ENCODE data around the gene SPAG4.
A peak's percentile ranks its signal among the peaks of the same experiment; 100 is the strongest.

The SPAG4 gene

DNA sequence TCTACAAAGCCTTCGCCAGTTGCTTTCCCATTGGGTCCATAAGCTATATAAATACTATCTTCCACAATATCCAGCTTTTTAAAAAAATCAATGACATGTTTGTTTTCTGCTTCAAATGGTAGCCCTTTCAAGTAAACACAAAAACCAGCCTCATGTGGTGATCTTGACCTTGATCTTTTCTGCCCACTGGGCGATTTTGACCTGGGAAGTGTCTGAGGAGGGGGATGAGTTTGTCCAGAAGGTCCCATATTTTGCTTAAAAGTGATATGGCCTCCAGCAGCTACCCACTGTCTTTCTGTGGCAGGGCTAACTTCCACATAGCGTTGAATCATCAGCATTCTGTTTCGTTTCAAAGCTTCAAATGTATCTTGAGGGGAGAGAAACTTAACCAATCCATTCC is 38.3 kb downstream of the SPAG4 start:
- Mint-ChIP-seq H3K4me3 (no peak overlapping the region), H3K9me3 (no peaks in the 10 kb centered on the region), H3K36me3 (peaks cover 20% of the 10 kb centered on the region), H3K27me3 (no peaks in the 10 kb centered on the region), H3K27ac (no peak overlapping the region), H3K4me1 (peaks cover 29% of the 10 kb centered on the region)
- no peak for ATAC-seq

GRCh38 chr20:35654415-35654814 is 38.8 kb downstream of the SPAG4 start:
- no peak overlapping the region for H3K27ac Mint-ChIP-seq
- H3K9me3 Mint-ChIP-seq: no peaks in the 10 kb centered on the region
- ATAC-seq: no peak
- peaks cover 34% of the 10 kb centered on the region for H3K4me1 Mint-ChIP-seq
- H3K4me3 Mint-ChIP-seq: no peak overlapping the region
- no peaks in the 10 kb centered on the region for H3K27me3 Mint-ChIP-seq
- H3K36me3 Mint-ChIP-seq: peaks cover 20% of the 10 kb centered on the region

DNA sequence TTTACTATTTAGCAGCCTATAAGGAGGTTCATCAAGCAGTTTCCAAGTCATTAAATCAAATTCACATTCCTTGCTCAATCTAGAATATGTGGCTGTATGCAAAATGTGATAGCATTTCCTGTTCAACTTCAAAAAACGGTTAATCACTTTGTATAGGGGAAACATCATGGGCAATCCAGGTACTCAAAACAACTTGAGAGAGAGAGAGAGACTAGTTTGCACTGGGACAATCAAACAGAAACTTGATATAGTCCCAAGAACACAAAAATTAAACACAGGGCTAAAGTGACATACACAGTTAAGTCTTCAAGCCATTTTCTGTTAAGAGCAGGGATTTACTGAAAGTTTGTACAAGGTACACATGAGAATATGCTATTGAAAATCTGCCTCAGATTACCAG is 41.6 kb downstream of the SPAG4 start:
- Mint-ChIP-seq H3K27me3 (no peaks in the 10 kb centered on the region), H3K36me3 (peaks cover 9% of the 10 kb centered on the region), H3K27ac (no peak overlapping the region), H3K9me3 (no peaks in the 10 kb centered on the region), H3K4me1 (peaks cover 49% of the 10 kb centered on the region), H3K4me3 (peak overlapping the region; percentile 3)
- no peak for ATAC-seq

DNA sequence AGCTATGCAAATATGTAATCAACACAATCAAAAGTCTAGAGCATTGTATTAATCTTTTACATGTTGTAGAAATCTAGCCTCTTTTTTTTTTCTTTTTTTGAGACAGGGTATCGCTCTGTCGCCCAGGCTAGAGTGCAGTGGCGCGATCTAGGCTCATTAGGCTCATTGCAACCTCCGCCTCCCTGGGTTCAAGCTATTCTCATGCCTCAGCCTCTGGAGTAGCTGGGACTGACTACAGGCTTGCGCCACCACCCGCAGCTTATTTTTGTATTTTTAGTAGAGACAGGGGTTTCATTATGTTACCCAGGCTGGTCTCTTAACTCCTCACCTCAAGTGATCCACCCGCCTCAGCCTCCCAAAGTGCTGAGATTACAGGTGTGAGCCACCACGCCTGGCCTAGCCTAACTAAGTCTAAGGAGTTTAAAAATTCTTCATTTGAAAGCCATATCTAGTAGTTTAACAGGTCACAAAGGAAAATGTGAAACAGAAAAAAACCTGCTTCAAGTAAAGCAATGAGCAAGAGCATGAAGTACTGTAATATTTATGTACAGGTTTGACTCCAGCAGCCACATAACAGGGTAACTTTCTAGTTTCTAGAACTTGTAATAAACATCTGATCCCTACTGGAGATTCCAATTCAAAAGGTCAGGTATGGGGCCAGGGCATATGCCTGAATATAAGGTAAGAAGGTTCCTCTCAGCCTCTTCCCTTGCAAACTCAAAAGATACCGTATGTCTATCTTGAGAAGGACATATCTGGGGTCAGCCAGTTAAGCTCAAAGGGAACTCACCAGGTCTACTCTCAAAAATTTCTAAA is 44.7 kb downstream of the SPAG4 start:
- Mint-ChIP-seq H3K4me3 (peak overlapping the region; percentile 86), H3K36me3 (peaks cover 13% of the 10 kb centered on the region), H3K27me3 (no peaks in the 10 kb centered on the region), H3K9me3 (no peaks in the 10 kb centered on the region), H3K27ac (peak overlapping the region; percentile 96), H3K4me1 (peaks cover 71% of the 10 kb centered on the region)
- no peak for ATAC-seq

GRCh38 chr20:35661053-35661452 is 45.4 kb downstream of the SPAG4 start:
- peaks cover 13% of the 10 kb centered on the region for H3K36me3 Mint-ChIP-seq
- peaks cover 71% of the 10 kb centered on the region for H3K4me1 Mint-ChIP-seq
- no peaks in the 10 kb centered on the region for H3K9me3 Mint-ChIP-seq
- peak overlapping the region; percentile 86 for H3K4me3 Mint-ChIP-seq
- ATAC-seq: no peak
- no peaks in the 10 kb centered on the region for H3K27me3 Mint-ChIP-seq
- peak overlapping the region; percentile 96 for H3K27ac Mint-ChIP-seq

- ATAC-seq: no peak
- Mint-ChIP-seq H3K4me1 (peaks cover 66% of the 10 kb centered on the region), H3K9me3 (no peaks in the 10 kb centered on the region), H3K27me3 (no peaks in the 10 kb centered on the region), H3K4me3 (peak overlapping the region; percentile 86), H3K36me3 (peaks cover 13% of the 10 kb centered on the region), H3K27ac (peak overlapping the region; percentile 96)
These were observed 46.3 kb downstream of the SPAG4 start for GRCh38 chr20:35661908-35662307.

DNA sequence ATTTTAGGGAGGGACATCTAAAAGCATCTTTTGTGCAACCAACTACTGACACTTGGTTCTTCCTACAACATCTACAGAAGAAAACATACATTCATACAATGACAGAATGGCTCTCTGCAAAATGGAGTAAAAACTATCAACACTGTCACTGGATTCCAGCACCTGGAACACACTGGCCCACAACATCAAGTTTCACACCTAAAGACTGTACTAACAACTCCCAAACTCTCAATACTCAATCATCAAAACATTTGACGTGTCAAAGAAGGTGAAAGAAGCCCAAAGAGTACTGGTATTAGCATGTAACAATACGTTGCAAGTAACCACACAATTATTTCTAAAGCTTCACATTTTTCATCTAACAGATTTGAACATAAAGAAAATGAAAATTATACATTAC is 46.9 kb downstream of the SPAG4 start:
- peaks cover 6% of the 10 kb centered on the region for H3K36me3 Mint-ChIP-seq
- H3K27me3 Mint-ChIP-seq: no peaks in the 10 kb centered on the region
- peak overlapping the region; percentile 96 for H3K27ac Mint-ChIP-seq
- peaks cover 60% of the 10 kb centered on the region for H3K4me1 Mint-ChIP-seq
- no peaks in the 10 kb centered on the region for H3K9me3 Mint-ChIP-seq
- peak overlapping the region; percentile 86 for H3K4me3 Mint-ChIP-seq
- ATAC-seq: no peak

- Mint-ChIP-seq H3K27ac (peak overlapping the region; percentile 96), H3K27me3 (no peaks in the 10 kb centered on the region), H3K36me3 (peaks cover 14% of the 10 kb centered on the region), H3K4me1 (peaks cover 55% of the 10 kb centered on the region), H3K4me3 (peak overlapping the region; percentile 86), H3K9me3 (no peaks in the 10 kb centered on the region)
- peak; percentile 74 for ATAC-seq
These were observed 48.2 kb downstream of the SPAG4 start for GRCh38 chr20:35663516-35664465.

DNA sequence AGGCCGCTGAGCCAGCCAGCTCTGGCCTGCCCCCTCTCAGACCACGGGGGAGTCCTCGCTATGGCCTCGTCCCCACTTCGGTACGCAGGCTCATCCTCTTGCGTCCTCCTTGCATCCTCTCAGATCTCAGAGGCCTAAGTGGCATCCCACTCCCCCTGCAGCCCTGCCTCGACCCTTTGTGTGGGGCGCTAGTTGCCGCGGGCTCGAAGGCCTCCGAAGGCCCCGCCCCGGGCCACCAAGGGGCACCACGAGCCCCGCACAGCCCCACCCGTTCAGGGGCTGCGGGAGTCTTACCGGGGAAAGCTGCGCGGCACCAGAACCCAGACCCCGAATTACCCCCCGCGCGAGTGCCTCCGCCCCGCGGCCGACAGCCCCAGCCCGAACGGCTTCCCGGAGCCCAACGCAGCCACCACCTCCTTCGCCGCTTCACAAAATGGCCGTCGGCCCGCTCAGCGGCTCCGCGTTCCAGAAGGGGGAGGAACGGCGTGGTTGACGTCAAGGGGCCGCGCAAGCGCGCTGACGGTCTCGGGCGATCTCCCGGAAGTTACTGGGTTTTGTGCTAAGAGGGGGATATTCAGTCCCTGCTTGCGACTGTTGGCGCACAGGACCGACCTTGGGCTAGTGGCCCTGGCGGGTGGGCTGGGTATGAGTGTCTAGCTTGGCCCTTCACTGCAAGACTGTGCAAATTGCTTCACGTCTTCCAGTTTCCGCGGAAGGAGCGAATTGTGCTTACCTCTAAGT is 49.0 kb downstream of the SPAG4 start, which contains the start of the genes CPNE1 and RBM12:
CPNE1 (minus strand) TSS at position 435 of the 741 bp plus-strand sequence. CDS start 31,977 bp downstream, outside the sequence.
RBM12 (minus strand) TSS at position 435 of the 741 bp plus-strand sequence. CDS start 9,578 bp downstream, outside the sequence.
- peaks cover 23% of the 10 kb centered on the region for H3K36me3 Mint-ChIP-seq
- no peaks in the 10 kb centered on the region for H3K27me3 Mint-ChIP-seq
- H3K9me3 Mint-ChIP-seq: no peaks in the 10 kb centered on the region
- H3K4me1 Mint-ChIP-seq: peaks cover 46% of the 10 kb centered on the region
- ATAC-seq: peak; percentile 94
- peak within 1 kb of the TSS; percentile 96 for H3K27ac Mint-ChIP-seq
- peak within 1 kb of the TSS; percentile 86 for H3K4me3 Mint-ChIP-seq

DNA sequence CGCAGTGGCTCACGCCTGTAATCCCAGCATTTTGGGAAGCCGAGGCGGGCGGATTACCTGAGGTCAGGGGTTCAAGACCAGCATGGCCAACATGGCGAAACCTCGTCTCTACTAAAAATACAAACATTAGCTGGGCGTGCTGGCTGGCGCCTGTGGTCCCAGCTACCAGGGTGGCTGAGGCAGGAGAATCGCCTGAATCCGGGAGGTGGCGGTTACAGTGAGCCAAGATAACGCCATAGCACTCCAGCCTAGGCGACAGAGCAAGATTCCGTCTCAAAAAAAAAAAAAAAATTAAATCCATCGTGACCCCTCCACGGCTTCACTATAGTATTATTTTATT is 50.3 kb downstream of the SPAG4 start:
- Mint-ChIP-seq H3K36me3 (peaks cover 36% of the 10 kb centered on the region), H3K4me1 (peaks cover 34% of the 10 kb centered on the region), H3K9me3 (no peaks in the 10 kb centered on the region), H3K4me3 (no peak overlapping the region), H3K27me3 (no peaks in the 10 kb centered on the region), H3K27ac (no peak overlapping the region)
- ATAC-seq: no peak

DNA sequence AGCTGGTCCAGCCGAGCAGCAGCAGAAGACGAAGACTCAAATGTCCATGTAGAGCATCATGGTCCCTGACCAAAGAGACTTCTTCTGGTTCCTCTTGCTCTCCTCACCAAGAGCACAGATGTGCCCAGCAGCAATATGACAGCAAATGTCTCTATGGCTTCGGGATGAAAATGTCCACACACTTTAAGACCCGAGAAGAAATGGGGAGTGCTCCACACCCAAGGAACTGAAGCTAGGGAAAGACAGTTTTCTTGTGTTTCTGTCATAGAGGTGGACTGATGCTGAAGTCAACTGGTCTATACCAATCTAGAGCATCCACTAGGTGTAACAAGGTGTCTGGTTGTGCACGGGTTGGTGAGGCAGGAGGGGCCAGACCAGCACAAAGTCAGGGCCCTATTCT is 53.6 kb downstream of the SPAG4 start:
- Mint-ChIP-seq H3K4me1 (peaks cover 4% of the 10 kb centered on the region), H3K4me3 (no peak overlapping the region), H3K27ac (no peak overlapping the region), H3K9me3 (no peaks in the 10 kb centered on the region), H3K36me3 (peaks cover 50% of the 10 kb centered on the region), H3K27me3 (no peaks in the 10 kb centered on the region)
- no peak for ATAC-seq

GRCh38 chr20:35669681-35670080 is 54.1 kb downstream of the SPAG4 start:
- H3K4me1 Mint-ChIP-seq: peaks cover 4% of the 10 kb centered on the region
- peaks cover 53% of the 10 kb centered on the region for H3K36me3 Mint-ChIP-seq
- no peak for ATAC-seq
- H3K4me3 Mint-ChIP-seq: no peak overlapping the region
- no peaks in the 10 kb centered on the region for H3K9me3 Mint-ChIP-seq
- H3K27ac Mint-ChIP-seq: no peak overlapping the region
- no peaks in the 10 kb centered on the region for H3K27me3 Mint-ChIP-seq
